Stimulated activated CD4-positive, alpha-beta T cell treated with anti-CD3 and anti-CD28 coated beads, Interleukin-4, amount 100 ng/mL, for 4 hours (primary cell): ENCODE results near the gene NABP1.
A peak's percentile ranks its signal among the peaks of the same experiment; 100 is the strongest.

Experiments
- DNase-seq, 2 experiments: peaks; one replicate each; pipeline ENCODE4 v3.0.0-alpha.2; 2020

Gene NABP1

DNA sequence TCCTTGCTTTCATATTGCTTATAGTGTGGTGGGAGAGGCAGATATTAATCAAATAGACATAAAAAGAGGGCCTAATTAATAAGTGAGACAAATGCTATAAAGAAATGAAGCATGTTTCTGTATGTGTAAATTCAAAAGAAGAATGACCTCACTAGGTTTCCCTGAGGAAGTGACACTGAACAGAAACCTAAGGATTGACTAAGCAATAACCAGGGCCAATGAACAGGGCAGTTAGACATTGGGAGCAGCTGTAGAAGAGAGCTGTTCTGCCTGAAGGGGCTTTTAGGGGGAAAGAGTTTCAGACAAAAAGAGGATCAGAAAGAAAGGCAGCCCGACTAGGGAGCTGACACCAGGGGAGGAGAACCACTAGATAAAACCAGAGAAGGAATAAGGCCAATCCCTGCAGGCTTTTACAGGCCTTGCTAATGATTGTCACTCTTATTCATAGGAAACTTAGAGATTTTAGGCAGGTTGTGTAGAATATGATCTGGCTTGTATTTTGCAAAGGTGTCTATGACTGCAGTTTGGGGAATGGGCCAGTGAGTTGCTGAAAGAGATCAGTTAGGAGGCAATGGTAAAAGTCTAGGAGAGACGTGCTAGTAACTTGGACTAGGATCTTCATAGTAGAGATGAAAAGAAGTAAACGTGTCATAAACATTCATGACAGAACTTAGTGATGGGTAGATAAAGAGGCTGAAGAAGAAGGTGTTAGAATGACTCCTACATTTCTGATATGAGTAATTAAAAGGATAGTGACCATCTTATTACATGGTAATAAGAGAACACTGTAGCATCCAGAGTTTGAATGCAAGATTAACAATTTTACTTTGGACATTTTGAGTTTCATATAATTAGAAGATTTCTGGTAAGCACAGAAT is 26.8 kb upstream of the NABP1 start:
- no peak for DNase-seq

DNA sequence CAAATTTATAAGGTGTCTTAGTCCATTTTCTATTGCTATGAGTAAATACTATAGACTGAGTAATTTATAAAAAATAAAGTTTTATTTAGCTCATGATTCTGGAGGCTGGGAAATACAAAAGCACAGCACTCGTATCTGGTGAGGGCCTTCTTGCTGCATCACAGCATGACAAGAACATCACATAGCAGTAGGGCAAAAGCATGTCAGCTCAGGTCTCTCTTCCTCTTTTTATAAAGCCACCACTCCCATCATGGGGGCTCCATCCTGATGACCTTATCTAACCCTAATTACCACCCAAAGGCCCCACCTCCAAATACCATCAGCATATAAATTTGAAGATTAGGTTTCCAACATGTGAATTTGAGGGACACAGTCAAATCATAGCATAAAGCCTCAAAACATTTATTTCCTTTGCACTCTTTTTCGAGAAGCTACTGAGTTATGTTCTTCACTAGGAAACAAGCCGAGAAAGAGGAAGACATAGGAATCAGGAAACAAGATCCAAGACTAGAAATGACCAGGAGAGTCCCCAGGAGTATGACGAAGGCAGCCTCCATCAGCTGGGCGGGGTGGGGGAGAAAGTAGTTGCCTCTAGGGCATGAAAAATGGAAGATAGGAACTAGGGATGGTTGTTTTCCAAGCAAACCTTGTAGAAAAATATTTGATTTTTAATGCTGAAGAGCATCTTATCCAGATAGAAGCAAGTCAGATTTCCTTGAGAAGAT is 24.1 kb upstream of the NABP1 start:
- DNase-seq, result no peak

DNA sequence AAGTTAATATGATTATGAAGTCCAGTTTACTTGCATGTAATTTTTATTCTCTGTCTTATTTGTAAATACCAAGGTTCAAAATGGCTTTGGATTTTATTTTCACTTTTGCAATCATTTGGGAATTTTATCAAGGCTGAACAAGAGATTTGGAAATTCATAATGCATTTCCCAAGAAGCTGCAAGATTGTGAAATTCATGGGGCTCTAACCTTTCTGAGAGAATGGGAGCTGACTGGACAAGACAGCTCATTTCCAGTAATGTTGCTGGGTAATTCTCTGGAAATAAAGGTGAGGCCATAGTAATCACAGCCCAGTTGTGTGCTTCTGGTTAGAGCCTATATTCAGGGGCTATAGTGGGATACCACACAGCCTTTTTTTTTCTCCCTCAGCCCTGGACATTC is 21.5 kb upstream of the NABP1 start:
- no peak for DNase-seq

DNA sequence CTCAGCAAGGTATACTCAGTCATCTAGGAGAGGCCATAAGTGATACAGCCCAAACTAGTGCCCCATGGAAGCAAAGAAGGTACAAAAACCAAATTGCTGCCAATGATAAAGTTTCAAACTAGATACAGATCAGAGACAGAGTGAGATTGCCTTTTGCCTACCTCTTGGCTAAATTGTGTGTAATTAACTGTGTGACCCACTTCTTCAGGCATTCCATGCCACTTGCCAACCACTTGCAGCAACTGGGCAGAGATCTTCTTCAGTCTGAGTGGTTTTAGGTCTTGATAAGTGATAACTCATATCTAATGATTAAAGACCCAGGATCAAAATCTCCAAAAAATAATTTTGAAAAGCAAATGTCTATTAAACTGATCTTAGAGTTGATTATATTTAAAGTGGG is 21.1 kb upstream of the NABP1 start:
- no peak for DNase-seq

DNA sequence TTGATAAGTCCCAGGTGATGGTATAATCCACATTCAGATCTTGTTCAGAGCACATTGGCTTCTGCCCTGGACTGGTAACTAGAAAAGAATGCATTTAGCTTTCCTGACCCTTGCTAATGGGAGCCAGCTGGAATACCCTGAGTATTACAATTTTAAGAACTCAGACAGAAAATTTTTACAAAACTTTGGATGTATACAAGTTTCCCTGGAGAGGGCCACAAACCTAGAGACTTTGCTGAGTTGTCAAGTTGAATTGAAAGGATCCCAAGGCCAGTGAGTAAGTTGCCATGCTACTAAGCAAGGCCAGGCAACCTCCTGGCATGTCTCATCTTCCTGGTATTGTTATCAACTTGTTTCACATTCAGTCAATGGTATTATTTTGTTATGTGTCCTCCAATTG is 20.0 kb upstream of the NABP1 start:
- no peak for DNase-seq

DNA sequence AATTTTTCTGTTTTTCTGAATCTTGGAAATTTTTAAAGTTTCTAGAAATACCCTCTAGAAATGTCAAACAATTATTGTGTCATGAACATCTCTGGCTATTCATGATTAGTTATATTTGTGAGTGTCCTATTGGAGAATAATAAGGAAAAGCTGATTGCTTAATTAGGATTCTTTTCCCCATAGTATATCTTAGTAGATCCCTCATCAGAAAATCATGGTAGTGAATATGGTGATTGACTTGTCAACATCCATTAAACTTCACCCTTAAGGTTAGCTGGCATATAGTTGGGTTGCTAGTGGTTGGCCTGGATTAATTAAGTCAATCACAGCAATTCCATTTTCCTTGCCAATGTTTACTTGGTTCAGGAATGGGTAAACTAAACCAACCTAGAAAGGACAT is 18.7 kb upstream of the NABP1 start:
- DNase-seq, result no peak

DNA sequence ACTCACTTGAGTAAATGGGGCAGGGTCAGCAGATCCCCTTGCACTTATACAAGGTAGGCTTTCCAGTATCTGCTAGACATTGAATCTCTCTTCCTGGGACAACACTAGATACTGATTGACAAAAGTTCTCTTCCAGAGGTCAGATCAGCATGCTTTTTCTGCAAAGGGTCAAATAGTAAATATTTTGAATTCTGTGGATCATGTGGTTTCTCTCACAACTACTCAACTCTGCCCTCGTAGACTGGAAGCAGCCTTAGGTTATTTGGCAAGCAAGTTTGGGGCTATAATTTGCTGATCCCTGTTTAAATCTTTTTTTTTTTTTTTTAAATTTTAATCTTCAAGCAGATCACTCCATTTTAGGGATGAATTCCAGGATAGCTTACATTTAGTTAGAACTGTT is 17.4 kb upstream of the NABP1 start:
- DNase-seq, result no peak

DNA sequence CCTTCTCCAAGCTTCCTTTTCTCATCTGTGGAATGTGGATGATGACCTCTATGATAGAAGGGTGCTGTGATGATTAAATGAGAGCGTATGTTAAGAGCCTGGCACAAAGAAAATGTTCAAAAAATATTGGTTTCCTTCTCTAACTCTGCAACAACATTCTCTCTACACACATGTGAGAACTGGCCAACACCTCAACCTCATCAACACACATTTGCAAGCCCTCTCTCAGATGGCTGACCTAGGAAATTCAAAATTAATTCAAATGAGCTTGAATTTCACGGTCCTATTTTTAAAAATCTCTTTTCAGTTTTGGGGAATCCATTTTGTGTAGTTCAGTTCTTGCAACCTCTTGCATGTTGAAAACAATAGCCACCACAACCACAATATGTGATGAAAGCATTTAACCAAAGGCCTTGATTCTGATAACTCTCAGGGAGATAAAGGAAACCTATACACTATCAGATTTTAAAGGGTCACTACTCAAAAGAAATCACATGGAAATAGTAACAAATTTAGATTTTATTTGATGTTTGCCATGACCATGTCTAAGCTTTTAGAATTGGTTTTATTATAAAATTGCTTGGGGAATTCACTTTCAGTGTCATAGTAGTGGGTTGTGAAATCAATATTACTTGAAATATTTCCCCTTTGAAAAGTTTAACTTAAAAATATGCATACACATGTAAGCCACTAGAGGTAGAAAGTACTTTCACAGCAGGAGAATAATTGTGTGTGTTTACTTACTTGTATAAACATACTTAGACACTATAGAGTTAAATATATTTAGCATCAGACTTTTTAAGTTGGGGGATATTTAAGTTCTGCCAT is 16.6 kb upstream of the NABP1 start:
- no peak for DNase-seq

DNA sequence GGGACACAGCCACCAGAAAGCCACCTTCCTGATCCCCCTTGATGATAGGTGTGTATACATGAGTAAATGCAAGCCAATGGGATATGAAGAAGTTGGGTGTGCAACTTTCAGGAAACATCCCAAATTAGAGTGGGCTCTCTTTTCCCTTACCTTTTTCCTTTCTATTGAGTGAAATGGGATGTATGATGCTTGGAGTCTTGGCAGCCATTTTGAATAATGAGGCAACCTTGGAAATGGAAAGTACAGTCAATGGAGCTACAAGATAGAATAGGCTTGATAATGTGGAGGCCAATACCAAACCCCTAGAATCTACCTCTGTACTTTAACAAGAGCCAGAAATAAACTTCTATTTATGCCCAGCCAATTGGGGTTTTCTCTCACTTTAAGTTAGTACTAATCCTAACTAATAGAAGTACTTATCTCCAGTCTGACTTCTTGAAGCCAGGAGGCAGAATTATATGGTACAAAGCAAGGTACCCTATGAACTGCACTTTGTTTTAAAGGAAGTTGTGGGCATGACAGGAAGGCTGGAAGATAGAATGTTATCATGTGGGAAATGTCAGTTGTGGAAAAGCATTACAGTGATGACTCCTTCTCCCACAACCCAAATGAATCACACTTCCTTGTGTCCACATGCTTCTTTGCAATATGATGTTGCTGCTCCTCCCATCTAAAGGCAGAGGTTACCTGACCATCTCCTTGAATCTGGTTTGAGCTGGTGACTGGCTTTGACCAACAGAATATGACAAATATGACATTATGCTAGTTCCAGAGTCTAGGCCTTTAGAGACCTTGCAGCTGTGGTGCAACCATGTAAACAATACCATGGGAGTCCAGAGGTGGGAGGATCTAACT is 12.9 kb upstream of the NABP1 start:
- DNase-seq, result no peak

DNA sequence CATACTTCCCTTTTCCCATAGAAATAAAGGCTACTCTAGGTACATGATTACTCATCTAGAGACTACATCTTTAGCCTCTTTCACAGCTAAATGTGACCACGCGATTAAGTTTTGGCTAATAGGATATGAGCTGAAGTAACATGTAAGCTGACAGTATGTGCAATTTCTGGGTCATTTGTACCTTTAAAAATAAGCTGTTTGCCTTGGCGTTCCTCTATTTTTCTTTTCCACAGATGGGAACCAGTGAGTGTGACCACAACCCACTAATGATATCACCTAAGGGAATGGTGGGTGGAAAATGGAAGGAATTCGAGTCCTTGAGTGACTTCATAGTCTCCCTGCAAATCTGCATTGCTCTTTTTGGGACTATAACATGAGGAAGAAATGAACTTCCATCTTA is 11.7 kb upstream of the NABP1 start:
- DNase-seq, result no peak

DNA sequence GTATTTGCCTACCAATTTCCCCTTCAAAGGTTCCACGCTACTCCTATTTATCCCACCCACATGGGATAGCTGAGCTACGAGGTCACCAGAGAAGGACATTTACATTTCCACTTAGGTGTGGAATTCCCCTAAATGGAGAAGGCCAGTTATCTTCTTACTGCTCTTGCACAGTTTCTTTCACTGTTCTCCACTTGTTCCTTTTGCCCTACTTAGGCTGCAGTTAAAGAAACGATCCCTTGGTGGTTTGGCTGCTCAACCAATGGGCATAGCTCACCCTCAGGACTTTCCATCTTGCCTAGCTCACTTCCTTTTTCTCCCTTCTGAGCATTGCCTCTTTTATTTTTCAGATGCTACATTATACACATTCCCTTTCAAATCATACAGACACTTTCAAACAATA is 11.2 kb upstream of the NABP1 start:
- no peak for DNase-seq

DNA sequence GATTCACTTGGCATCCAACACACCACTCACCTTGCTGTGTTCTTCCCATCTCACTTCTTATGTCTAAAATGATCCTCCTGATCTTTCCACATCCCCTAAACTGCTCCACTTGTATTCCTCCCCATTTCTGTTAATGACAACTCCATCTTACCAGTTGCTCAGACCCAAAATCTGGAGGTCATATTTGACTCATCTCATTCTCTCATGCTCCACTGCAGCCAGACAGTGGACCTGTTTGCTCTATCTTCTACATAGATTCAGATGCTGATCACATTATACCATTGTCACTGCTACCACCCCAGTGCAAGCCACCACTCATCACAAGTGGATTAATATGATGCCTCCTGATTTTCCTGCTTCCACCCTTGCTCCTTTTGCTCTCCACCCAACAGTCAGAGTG is 7.9 kb upstream of the NABP1 start:
- DNase-seq, result no peak

DNA sequence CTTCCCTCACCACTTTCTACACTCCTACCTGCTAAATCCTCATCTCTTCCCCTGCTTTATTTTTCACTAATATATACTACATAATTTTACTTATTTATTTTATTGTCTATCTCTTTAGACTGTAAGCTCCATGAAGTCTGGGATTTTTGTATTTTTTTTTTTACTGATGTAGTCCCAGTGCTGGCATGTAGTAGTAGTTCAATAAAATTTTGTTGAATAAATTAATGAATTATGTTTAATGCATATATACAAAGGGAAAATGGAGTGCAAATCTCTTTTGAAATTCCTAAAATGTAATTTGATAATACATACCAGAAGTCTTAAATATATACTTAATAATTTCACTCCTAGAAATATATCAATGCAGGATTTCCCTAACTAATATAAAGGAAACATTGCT is 7.1 kb upstream of the NABP1 start:
- no peak for DNase-seq

DNA sequence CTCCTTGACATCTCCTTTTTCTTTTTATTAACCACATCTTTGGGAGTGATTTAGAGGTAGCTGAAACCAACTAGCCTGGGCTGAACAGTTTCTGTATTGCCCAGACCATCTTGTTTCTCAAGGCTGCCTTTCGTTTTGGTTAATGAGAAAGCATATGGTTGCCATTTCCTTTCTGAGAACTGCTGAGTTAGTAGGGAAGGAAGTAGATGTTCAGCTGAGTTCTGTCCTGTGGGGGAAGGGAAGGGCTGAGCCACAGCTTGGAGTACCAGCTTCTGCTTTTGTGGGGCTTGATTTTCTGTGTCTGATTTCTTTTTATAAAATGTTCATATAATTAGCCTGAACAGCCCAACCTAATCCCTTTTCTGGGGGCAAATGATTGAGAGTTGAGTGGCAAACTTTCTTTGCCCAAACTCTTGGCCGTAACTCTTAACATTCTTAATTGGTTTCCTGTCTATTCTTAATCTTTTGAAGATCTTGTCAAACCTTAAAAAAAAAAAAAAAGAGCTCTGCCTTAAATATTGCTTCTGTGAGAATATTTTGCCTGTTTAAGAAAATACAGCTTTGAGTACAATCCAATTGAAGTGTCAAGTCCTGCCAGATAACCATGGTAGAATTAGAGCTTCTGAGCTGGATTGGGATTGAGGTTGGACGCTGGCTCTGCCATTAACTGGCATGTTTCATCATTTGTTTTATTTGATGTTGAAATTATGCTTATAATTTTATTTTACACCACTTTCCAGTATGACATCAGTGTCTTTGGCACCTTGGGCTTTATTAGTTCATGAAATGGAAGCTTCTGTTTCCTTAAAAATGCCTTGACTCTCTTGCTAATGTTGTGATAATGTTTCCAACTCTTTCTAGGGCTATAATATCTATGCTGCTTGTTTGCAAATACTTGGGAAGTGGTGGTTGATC is 1.9 kb upstream of the NABP1 start:
- DNase-seq, result peak; percentile 30 to 71

DNA sequence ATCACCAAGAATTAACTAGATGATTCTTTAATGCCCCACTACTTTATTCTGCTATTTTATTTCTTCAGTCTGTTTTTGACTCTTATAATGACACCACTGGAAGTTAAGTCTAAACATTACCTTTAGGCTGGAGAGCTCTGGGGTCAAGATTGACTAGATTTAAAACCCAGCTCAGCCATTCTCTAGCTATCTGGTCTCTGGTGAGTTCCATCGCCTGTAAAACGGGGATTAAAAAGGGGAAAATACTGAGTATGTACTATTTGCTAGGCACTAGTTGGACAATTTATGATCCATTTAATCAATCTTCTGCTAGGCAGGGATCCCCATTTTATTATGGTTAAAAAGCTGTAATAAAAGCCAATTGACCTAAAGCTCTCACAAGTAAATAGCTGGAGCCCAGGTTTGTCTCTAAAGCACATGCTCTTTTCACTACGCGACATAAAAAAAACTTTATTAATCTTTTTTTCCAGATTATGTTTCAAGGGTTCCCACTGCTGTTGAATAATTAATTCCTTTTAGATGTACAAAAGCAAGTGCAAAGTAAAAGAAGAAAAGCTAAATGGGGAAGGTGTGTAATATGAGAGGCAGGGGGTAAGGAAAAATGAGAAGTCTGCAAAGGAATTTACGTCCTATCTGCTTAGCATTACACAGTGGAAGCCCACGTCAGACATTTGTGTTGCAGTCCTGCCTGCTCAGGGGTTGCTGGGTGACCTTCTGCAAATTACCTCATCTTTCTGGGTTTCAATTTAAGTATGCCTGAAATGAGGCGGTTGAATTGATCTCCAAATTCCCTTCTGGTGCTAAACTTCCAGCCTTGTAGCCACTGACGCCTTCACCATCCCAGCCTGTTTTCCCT is 918 bp upstream of the NABP1 start:
- peak; percentile 16 to 35 for DNase-seq

DNA sequence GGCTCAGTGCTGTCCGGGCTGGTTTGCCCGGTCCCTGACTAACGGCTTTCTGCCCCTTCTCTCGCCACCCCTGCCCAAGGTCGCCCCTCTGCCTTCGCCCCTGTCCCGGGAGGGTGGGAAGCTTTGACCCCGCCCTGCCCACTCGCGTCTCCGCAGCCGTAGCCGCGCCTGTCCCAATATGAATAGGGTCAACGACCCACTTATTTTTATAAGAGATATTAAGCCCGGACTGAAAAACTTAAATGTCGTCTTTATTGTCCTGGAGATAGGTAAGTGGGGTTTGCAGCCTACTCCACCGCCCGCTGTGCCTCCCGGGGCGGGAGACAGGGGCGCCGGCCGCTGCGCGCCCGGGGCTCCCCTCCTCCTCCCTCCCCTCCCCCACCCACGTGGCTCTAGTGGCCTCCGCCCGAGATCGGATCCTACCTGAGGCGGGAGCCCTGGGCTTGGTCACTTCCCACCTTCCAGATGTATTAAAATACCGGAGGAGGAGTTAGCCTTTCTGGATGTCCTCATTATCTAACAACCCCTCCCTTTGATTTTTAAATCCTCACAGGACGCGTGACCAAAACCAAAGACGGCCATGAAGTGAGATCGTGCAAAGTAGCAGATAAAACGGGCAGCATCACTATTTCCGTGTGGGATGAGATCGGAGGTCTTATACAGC is 633 bp downstream of the NABP1 start:
- DNase-seq, result peak; percentile 54 to 74

DNA sequence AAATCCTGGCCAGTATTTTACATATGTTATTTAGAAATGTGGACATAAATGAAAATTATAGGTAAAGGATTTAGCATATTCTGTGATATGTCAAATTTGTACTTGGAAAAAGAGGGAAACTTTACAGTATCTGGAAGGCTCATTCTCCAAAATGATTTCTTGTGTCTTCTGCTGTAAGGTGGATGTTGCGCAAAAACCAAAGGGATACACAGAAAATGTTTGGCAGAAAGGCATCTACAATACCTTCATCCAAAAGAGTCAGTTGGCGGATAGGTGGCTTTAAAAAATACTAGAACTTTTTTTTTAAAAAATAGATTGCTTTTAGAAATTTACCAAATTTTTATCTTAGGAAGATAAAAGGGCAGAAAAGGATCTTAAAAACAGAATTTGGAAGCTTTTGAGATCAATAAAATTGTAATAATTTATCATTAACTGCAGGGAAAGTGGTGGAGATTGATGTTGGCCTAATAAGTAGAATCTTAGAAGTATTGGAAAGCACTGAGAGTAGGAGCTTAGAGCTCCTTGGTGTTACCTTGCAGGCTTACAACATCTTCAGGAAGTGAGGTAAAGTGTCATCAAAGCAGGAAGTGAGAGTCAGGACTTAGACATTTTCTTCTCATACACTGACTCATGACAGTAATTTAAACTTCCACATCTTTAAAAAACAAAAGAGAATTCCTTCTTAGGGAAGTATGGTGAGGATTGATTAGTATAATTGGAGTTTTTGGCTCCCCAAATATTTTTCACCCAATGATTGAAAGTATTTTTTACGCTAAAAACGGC is 2.1 kb downstream of the NABP1 start:
- no peak for DNase-seq

DNA sequence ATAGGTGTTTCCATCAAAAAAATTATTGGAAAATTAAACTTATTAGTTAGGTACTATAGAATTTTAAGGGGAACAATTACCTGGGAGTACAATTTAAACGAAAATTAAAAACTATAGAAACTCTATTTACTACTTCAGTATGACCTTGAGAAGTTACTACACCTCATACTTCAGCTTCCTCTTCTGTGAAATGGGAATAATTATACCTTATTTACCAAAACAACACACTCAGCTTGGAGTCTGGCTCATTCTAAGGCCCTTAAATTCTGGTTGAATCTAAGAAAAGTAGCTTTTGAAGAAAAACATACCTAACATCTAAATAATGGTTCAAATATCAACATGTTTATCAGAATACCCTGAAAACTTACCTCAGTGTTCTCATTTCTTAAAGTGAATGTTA is 2.7 kb downstream of the NABP1 start:
- no peak for DNase-seq

DNA sequence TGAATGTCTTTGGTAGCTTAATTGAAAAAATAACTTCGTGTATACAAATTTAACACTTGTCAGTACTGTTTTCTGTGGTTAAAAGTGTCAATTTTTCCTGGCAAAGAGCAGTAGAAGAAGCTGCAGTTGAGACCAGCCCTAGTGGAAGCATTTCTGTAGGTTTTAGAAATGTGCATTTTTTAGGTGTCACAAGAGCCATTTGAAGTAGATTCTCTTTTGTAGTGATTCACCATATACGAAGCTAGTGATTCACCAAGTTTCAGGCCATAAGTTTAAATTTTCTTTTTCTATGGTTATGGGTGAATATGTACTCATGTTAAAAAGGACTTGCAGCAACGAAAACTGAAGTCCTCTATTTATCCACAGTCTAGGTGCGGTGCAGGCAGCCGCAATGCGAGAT is 4.2 kb downstream of the NABP1 start:
- no peak for DNase-seq
